WTC11 (cell line): ENCODE data around the gene RAPGEF6. TPM values are rescaled to one million over a fixed set of nuclear protein-coding genes. Genes with fewer than 3 reads are reported as not detected.

Experiments
- ATAC-seq: fragments of 200-7000 bp; cut with Tn5 transposase; 2 replicates; pipeline ENCODE4 v1.10.0; 2021; ENCODE audit warnings: mild to moderate bottlenecking, moderate library complexity
- CTCF ChIA-PET: fragments of 300-600 bp; sonication (Branson Sonifier 250); formaldehyde crosslinking; loops from one replicate; lab custom pipeline; 2021; ENCODE audit warnings: antibody characterized with exemption; lab: Charles Lee
- POLR2A ChIA-PET: fragments of 350-600 bp; sonication (Branson Sonifier 250); formaldehyde crosslinking; loops from one replicate; lab custom pipeline; 2021; ENCODE audit warnings: antibody characterized with exemption; lab: Charles Lee
- DNase-seq: peaks from one replicate; pipeline ENCODE4 v3.0.0; 2021; ENCODE audit warnings: low spot score
- H3K27ac Mint-ChIP-seq: 2 replicates; pipeline ENCODE4 v1.8.0; 2021; ENCODE audit warnings: mixed read lengths
- H3K27me3 Mint-ChIP-seq: 2 replicates; pipeline ENCODE4 v1.8.0; 2021; ENCODE audit warnings: low read depth, mild to moderate bottlenecking, moderate library complexity, mixed read lengths
- H3K36me3 Mint-ChIP-seq: 2 replicates; pipeline ENCODE4 v1.8.0; 2021; ENCODE audit warnings: mixed read lengths
- H3K4me1 Mint-ChIP-seq: 2 replicates; pipeline ENCODE4 v1.8.0; 2022; ENCODE audit warnings: mixed read lengths
- H3K4me3 Mint-ChIP-seq: 2 replicates; pipeline ENCODE4 v1.8.0; 2021; ENCODE audit warnings: mild to moderate bottlenecking, moderate library complexity, mixed read lengths
- H3K9me3 Mint-ChIP-seq: 2 replicates; pipeline ENCODE4 v1.8.0; 2021; ENCODE audit warnings: mixed read lengths
- CTCF ChIP-seq: fragments of 200-600 bp; IDR thresholded peaks from 2 replicates; pipeline ENCODE4 v1.8.0; 2022; ENCODE audit warnings: antibody characterized with exemption
- FOXK1 ChIP-seq: sonication (generic); formaldehyde crosslinking; IDR thresholded peaks from 2 replicates; pipeline ENCODE4 v1.8.0; 2022; ENCODE audit warnings: mild to moderate bottlenecking, moderate library complexity, missing genetic modification reagents
- GTF2I ChIP-seq: fragments of 250-450 bp; sonication (Bioruptor Pico); conservative IDR thresholded peaks from 2 replicates; pipeline ENCODE4 v1.4.0; 2021; ENCODE audit warnings: mild to moderate bottlenecking
- HMGA2 ChIP-seq: fragments of 250-450 bp; sonication (Bioruptor Pico); IDR thresholded peaks from 2 replicates; pipeline ENCODE4 v1.4.0; 2021; ENCODE audit warnings: mild to moderate bottlenecking, moderate library complexity
- IRF2 ChIP-seq: sonication (generic); formaldehyde crosslinking; IDR thresholded peaks from 2 replicates; pipeline ENCODE4 v1.8.0; 2022; ENCODE audit warnings: low read depth, missing genetic modification reagents, borderline replicate concordance
- MAX ChIP-seq: sonication (generic); formaldehyde crosslinking; IDR thresholded peaks from 2 replicates; pipeline ENCODE4 v1.8.0; 2022; ENCODE audit warnings: mild to moderate bottlenecking, missing genetic modification reagents
- NFYB ChIP-seq: sonication (generic); formaldehyde crosslinking; conservative IDR thresholded peaks from 2 replicates; pipeline ENCODE4 v1.8.0; 2022; ENCODE audit warnings: low read depth, missing genetic modification reagents
- OVOL2 ChIP-seq: fragments of 250-450 bp; sonication (Bioruptor Pico); IDR thresholded peaks from 2 replicates; pipeline ENCODE4 v1.9.0; 2021; ENCODE audit warnings: mild to moderate bottlenecking, borderline replicate concordance
- RELA ChIP-seq: sonication (generic); formaldehyde crosslinking; IDR thresholded peaks from 2 replicates; pipeline ENCODE4 v1.8.1; 2022; ENCODE audit warnings: missing genetic modification reagents, mild to moderate bottlenecking, borderline replicate concordance
- SP1 ChIP-seq: sonication (generic); formaldehyde crosslinking; conservative IDR thresholded peaks from 2 replicates; pipeline ENCODE4 v1.8.1; 2022; ENCODE audit warnings: missing genetic modification reagents
- STAT6 ChIP-seq: sonication (generic); formaldehyde crosslinking; conservative IDR thresholded peaks from 2 replicates; pipeline ENCODE4 v1.8.1; 2023; ENCODE audit warnings: mild to moderate bottlenecking, low read depth, missing genetic modification reagents, moderate library complexity
- TCF7 ChIP-seq: sonication (generic); formaldehyde crosslinking; IDR thresholded peaks from 2 replicates; pipeline ENCODE4 v1.8.0; 2022; ENCODE audit warnings: mild to moderate bottlenecking, low read depth, missing genetic modification reagents, moderate library complexity
- USF2 ChIP-seq: sonication (generic); formaldehyde crosslinking; IDR thresholded peaks from 2 replicates; pipeline ENCODE4 v1.8.1; 2023; ENCODE audit warnings: mild to moderate bottlenecking, missing genetic modification reagents, moderate library complexity
- ZBTB43 ChIP-seq: sonication (generic); formaldehyde crosslinking; IDR thresholded peaks from 2 replicates; pipeline ENCODE4 v1.8.1; 2023; ENCODE audit warnings: mild to moderate bottlenecking, missing genetic modification reagents
- ZNF263 ChIP-seq: sonication (generic); formaldehyde crosslinking; IDR thresholded peaks from 2 replicates; pipeline ENCODE4 v1.8.1; 2022; ENCODE audit warnings: low read depth, mild to moderate bottlenecking, moderate library complexity, missing genetic modification reagents
- ZNF317 ChIP-seq: sonication (generic); formaldehyde crosslinking; IDR thresholded peaks from 2 replicates; pipeline ENCODE4 v1.8.1; 2023; ENCODE audit warnings: low read depth, mild to moderate bottlenecking, moderate library complexity, missing genetic modification reagents, borderline replicate concordance
- total RNA-seq: library from RNA; stranded (reverse); gene quantifications from 3 replicates; pipeline ENCODE4 v1.2.3, GENCODE V29; 2021
- TF ChIP-seq, protein P1 (sequence below): sonication (generic); formaldehyde crosslinking; conservative IDR thresholded peaks from 2 replicates; pipeline ENCODE4 v1.8.1; 2022; ENCODE audit warnings: mild to moderate bottlenecking, missing genetic modification reagents
- TF ChIP-seq, protein P2 (sequence below): fragments of 250-450 bp; sonication (Bioruptor Pico); conservative IDR thresholded peaks from 2 replicates; pipeline ENCODE4 v1.9.0; 2021; ENCODE audit warnings: mild to moderate bottlenecking

The RAPGEF6 gene
- total RNA-seq, 1 experiment from 2014 or later, result 18.0 TPM

- TF ChIP-seq USF2 (CRISPR knock-in tag) (no peak), OVOL2 (CRISPR knock-in tag) (no peak), ZBTB43 (no peak), ZNF263 (CRISPR knock-in tag) (no peak)
Observed at GRCh38 chr5:131644822-131645221, 9.8 kb upstream of the RAPGEF6 start (continued).

GRCh38 chr5:131644370-131644769, 9.3 kb upstream of the RAPGEF6 start:
- no peaks in the 10 kb centered on the region for H3K27me3 Mint-ChIP-seq
- no peak for TF ChIP-seq HMGA2 (CRISPR knock-in tag)
- no peak for TF ChIP-seq FOXK1 (CRISPR knock-in tag)
- no peak for TF ChIP-seq TCF7 (CRISPR knock-in tag)
- no peak for TF ChIP-seq IRF2 (CRISPR knock-in tag)
- no peak for TF ChIP-seq RELA (CRISPR knock-in tag)
- no peak for TF ChIP-seq GTF2I
- TF ChIP-seq MAX (CRISPR knock-in tag), result no peak
- TF ChIP-seq CTCF, result no peak
- TF ChIP-seq, protein P1, sequence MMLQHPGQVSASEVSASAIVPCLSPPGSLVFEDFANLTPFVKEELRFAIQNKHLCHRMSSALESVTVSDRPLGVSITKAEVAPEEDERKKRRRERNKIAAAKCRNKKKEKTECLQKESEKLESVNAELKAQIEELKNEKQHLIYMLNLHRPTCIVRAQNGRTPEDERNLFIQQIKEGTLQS, result no peak
- TF ChIP-seq, protein P2, sequence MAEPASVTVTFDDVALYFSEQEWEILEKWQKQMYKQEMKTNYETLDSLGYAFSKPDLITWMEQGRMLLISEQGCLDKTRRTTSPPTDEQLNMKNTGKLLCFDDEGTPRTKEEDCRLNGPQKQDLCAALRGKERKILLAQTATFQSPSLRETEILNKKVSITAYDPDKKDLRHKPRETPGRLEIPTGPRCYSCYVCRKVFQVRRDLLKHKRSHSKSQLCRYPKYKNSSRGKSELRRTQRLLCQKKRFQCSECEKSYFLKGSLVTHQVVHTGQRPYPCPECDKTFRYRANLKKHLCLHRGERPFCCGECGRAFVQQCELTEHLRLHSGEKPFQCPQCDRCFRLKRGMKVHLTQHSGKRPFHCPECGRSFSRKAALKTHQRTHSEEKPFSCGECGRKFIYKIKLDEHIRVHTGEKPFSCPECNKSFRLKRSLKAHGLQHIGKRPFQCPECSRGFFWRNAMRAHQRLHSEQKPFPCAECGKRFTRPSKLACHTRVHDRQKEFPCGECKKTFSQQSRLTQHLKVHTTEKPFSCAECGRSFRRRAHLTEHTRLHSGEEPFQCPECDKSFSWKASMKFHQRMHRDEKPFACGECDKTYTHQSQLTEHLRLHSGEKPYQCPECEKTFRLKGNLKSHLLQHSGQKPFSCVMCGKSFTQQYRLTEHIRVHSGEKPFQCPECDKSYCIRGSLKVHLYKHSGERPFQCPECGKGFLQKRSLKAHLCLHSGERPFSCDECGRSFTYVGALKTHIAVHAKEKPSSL (CRISPR knock-in tag), result no peak
- ATAC-seq (no peak), DNase-seq (no peak)
- H3K36me3 Mint-ChIP-seq, result peaks cover 11% of the 10 kb centered on the region
- ChIA-PET POLR2A (no interaction called here), CTCF (interaction anchor here (1.3 kb wide), 1 partner anchor 55 kb away, joined by 3 read pairs; no protein-coding TSS in a partner anchor)
- no peaks in the 10 kb centered on the region for H3K9me3 Mint-ChIP-seq
- no peak overlapping the region for H3K4me3 Mint-ChIP-seq
- no peaks in the 10 kb centered on the region for H3K4me1 Mint-ChIP-seq
- H3K27ac Mint-ChIP-seq, result no peak overlapping the region; the same call in 1 of the 2 replicates

- H3K4me3 Mint-ChIP-seq, result no peak overlapping the region
- no peaks in the 10 kb centered on the region for H3K9me3 Mint-ChIP-seq
- ATAC-seq, result no peak
- H3K27ac Mint-ChIP-seq, result no peak overlapping the region
- peaks cover 5% of the 10 kb centered on the region for H3K4me1 Mint-ChIP-seq
- TF ChIP-seq NFYB (CRISPR knock-in tag) (no peak), STAT6 (CRISPR knock-in tag) (no peak), ZNF317 (CRISPR knock-in tag) (no peak), SP1 (no peak)
- TF ChIP-seq, all 79 proteins: peak for 0
- Mint-ChIP-seq H3K36me3 (peaks cover 11% of the 10 kb centered on the region), H3K27me3 (no peaks in the 10 kb centered on the region)
- POLR2A ChIA-PET, result no interaction called here
- CTCF ChIA-PET, result interaction anchor here (1.8 kb wide), 1 partner anchor 366 kb away, joined by 7 read pairs; no protein-coding TSS in a partner anchor
- DNase-seq, result no peak
Observed at GRCh38 chr5:131641494-131641893, 6.5 kb upstream of the RAPGEF6 start.
